HG02840 (cell line): ENCODE data around the gene ADH7.

Source experiments
- ATAC-seq: cut with Tn5 transposase; IDR thresholded peaks from one replicate; pipeline ENCODE4 v1.9.1; 2021; ENCODE audit warnings: mild to moderate bottlenecking, moderate library complexity, moderate number of reproducible peaks; ENCODE audit not compliant: unreplicated experiment, low FRiP score

The ADH7 gene

DNA sequence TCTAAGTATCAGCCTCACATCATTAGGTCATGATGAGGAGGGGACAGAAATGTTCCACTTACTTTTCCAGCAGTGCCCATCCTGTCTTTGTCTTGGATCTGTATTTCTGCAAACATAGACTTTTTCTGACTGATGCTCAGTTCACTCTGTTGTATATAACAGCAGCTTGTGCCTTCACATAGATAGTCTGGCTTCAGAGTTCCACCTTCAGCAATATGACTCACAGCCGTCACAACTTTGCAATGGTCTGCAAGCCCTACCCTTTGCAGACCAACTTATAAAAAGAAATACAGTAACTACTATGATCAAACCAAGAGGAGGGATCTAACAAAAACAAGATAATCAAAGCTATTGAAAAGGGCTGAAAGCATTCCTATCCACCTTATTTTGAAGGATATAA is at the start of gene ADH7:
Gene ADH7 (minus strand): TSS at position 189 of the 400 bp plus-strand sequence. CDS start 109 bp downstream, at position 80.
- ATAC-seq, result no peak

- no peak for ATAC-seq
Measured at GRCh38 chr4:99483636-99484035, 48.5 kb upstream of the ADH7 start.

DNA sequence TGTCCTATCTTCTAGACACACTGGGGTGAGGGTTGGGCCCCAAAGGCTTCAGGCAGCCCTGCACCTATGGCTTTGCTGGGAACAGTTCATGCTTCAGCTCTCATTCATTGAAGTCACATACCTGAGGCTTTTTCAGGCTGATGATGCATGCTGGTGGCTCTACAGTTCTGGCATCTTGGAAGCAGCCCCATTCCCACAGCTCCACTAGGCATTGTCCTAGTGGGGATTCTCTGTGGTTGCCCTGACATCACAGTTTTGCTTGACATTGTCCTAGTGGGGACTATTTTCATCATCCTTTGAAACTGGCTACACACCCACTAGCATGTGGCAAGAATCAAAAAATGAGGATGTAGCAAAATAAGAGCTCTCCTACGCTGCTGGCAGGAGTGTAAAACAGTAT is 38.0 kb upstream of the ADH7 start:
- ATAC-seq, result no peak

DNA sequence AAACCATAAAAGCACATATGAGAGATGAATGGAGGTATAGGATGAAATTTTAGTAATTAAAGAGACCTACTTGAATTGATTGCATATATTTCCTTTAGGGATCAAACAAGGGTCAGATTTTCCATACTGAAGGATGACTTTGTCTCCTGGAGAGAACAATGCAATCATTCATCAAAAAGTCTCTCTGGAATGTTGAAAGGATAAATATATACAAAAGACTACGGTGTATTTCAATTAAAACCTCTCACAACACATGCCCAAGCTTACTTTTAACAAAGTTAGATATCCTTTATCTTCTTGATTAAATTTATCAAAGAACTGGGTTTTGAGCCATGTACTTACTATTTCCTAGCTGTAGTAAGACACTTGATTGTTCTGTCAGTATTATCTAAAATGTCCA is 36.8 kb upstream of the ADH7 start:
- ATAC-seq, result no peak

DNA sequence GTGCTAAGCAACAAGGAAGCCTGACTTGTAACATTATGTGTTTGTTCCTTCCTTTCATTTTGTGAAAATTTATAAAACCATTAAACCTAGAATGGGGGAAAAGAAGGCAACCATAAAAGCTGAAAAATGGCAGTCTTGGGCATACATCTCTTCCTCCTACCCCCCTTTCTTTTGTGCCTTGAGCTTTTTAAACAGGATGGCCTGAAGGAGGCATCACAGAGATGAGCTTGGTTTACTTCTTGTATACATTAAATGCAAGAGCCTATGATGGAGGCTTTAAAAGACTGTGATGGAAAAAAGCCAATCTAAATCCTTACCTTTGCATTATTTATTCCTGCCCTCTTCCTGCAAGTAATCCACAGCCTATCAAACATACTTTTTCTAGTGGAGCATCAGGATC is 36.2 kb upstream of the ADH7 start:
- no peak for ATAC-seq

GRCh38 chr4:99468889-99469288 is 33.7 kb upstream of the ADH7 start:
- no peak for ATAC-seq

- ATAC-seq, result no peak
Measured at GRCh38 chr4:99467887-99468286, 32.7 kb upstream of the ADH7 start.

- no peak for ATAC-seq
Measured at GRCh38 chr4:99463566-99463965, 28.4 kb upstream of the ADH7 start.

- peak; percentile 96 for ATAC-seq
Measured at GRCh38 chr4:99462875-99463464, 27.8 kb upstream of the ADH7 start.

- no peak for ATAC-seq
Measured at GRCh38 chr4:99461623-99462401, 26.7 kb upstream of the ADH7 start.

DNA sequence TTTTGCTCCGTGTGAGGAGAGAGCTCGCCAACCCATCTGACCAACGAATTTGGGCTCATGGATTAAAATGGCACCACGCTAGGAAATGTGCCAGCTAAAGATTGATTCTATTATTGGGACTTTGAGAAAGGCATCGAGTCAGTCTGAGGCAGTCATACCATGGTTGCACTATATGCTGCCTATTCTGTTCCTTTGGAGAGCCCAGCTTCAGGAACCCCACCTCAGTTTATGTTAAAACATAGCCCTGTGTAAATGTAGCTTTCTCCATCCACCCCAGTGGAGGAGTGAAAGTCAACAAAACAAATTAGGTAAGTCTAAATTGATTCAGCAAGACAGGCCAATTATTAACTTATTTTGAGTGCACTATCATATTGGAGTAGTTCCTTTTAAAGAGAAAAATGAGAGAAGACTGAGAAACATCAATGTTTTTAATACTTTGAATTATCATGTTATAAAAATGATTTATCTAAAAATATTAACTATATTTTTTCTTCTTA is 24.5 kb upstream of the ADH7 start:
- no peak for ATAC-seq

DNA sequence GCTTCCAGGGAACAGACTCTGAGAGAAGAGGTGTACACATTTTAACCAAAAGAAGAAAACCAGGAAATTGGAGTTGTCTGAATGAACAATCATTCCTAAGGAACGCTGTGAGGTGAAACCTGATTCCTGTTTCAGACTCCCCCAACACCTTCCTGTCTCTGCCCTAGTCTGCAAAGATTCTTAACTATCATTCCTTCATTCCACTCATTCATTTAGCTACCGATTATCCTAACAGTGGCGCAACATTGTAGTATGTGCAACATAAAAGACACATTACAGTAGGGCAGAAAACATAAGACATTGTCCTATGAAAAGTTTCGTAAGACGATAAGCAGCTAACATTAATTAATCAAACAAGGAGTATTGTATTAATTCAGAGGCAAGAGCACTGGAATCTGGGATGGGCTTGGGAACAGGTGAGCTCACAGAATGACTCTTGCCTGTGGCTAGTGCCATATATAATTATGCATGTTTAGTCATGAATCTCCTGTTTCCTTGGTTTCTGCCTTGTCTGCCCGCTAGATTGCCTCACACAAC is 23.8 kb upstream of the ADH7 start:
- ATAC-seq, result no peak

DNA sequence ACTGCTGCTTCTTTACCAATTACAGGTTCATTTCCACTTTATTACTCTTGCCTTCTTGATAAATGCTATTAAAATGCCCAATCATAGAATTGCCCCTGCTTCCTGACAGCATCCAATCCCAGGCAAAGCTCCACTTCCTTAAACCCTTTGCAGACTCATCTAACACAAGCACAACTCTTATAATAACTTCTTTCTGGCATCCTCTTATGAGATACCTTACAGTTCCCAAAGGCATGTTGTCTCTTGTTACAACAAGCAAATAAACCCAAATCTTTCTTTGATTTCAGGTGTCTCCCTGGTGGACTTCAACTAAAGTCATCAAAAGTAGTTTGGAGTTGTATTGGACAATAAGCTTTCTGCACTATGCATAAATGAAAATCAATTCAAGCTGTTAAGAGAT is 22.5 kb upstream of the ADH7 start:
- ATAC-seq, result no peak

DNA sequence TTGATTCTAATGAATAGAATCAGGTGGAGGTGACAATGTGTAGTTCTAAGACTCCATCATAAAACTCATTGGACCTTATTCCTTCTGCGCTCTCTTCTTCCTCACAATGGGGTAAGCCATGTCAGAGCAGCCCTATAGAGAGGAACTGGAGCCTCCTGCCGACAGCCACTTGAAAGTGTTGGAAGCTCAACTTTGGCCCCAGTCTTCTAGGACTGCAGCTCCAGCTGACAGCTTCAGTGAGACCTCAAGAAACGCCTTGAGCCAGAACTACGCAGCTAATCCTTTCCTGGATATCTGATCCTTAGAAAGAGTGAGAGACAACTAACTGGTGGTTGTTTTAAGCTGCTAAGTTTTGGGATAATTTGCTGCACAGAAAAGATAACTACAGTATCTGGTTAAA is 22.1 kb upstream of the ADH7 start:
- no peak for ATAC-seq

DNA sequence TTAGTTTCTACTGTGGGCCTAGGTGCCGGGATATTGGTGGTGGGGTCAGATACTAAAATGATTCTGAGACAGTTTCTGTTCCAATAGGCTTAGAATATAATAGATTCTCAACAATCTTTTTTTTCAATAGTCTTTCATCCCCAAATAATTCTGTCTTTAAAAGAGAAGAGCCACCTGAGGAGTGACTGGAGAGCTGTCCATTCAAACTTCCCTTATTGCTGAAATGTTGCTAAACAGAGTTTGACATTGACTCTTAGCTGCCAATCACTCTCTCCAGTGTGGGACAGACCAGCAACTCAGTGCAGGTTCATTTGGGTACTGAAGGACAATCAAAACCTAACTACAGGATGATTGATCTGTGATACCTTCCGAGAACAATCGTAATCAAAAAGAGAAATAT is 12.4 kb upstream of the ADH7 start:
- no peak for ATAC-seq

DNA sequence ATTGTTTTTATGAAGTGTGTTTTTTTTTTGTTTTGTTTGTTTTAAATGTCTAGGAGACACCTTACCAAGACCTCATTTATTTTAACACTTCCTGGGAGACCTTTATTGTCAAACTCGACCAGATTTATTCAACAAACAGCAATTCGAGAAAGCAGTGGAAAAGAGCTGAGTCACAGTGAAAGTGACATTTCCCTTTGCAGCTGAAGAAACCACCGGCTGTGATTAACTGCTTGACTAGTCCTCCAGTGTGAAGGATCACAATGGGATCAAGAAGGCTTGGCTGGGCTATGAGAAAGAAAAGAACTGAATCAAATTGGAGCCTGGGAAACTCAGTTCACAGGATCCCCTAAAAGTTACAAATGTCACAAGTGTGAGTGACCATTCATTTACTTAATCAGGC is 11.9 kb upstream of the ADH7 start:
- peak; percentile 76 for ATAC-seq

- no peak for ATAC-seq
Measured at GRCh38 chr4:99438405-99438780, 3.3 kb upstream of the ADH7 start.

- no peak for ATAC-seq
Measured at GRCh38 chr4:99437723-99438404, 2.7 kb upstream of the ADH7 start.

GRCh38 chr4:99436976-99437722 is 2.0 kb upstream of the ADH7 start:
- ATAC-seq, result no peak

GRCh38 chr4:99436462-99436861 is 1.3 kb upstream of the ADH7 start:
- ATAC-seq, result no peak

DNA sequence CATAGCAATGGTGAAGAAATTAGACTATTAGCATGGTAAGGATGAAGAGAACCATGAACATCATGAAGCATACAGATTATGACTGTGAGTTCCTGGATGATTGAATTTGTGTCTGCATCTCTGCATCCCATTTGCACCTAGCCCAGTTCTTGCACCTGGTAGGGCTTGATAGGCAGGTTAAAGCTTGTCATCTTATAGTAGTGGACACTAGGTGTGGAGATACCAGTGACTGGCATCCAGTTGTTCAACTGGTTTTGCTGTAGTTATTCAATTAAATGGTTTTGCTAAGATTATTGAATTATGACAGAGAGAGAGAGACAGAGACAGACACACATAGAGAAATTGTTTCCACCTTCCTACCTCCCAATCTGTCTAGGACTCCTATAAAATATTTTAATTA is 5.0 kb downstream of the ADH7 start:
- ATAC-seq, result no peak
